Activated B cell treated with CpG ODN at 0.5 μM for 24 hours (primary cell): ENCODE measurements around the gene NR2E1. TPM values are rescaled to one million over a fixed set of nuclear protein-coding genes. Genes with fewer than 3 reads are reported as not detected.

Experiments used
- ATAC-seq: fragments of 200-7000 bp; cut with Tn5 transposase; one replicate; pipeline ENCODE4 v1.10.0; 2021; ENCODE audit warnings: low read depth, mild to moderate bottlenecking, moderate library complexity
- CTCF ChIA-PET: fragments of 350-600 bp; sonication (Branson Sonifier 250); formaldehyde crosslinking; loops from one replicate; lab custom pipeline; 2021; ENCODE audit warnings: antibody characterized with exemption; lab: Charles Lee
- POLR2A ChIA-PET: fragments of 350-600 bp; sonication (Branson Sonifier 250); formaldehyde crosslinking; loops from one replicate; lab custom pipeline; 2021; ENCODE audit warnings: antibody characterized with exemption; lab: Charles Lee
- DNase-seq: peaks from one replicate; pipeline ENCODE4 v3.0.0; 2022
- H3K27ac Mint-ChIP-seq: one replicate; pipeline ENCODE4 v1.8.0; 2020; ENCODE audit warnings: mixed read lengths
- H3K27me3 Mint-ChIP-seq: one replicate; pipeline ENCODE4 v1.8.0; 2021; ENCODE audit warnings: mixed read lengths
- H3K36me3 Mint-ChIP-seq: one replicate; pipeline ENCODE4 v1.8.0; 2021; ENCODE audit warnings: low read depth, mixed read lengths
- H3K4me1 Mint-ChIP-seq: one replicate; pipeline ENCODE4 v1.8.0; 2021; ENCODE audit warnings: mixed read lengths
- H3K4me3 Mint-ChIP-seq: one replicate; pipeline ENCODE4 v1.8.0; 2020; ENCODE audit warnings: mild to moderate bottlenecking, mixed read lengths
- H3K9me3 Mint-ChIP-seq: one replicate; pipeline ENCODE4 v1.8.0; 2020; ENCODE audit warnings: mixed read lengths
- CTCF ChIP-seq: fragments of 200-600 bp; IDR thresholded peaks from one replicate; pipeline ENCODE4 v1.8.0; 2022; ENCODE audit warnings: antibody characterized with exemption, mild to moderate bottlenecking
- intact Hi-C: fragments of 100-400 bp; cut with micrococcal nuclease; formaldehyde crosslinking; loops from one replicate; pipeline ENCODE4 v1.15.1; 2024
- total RNA-seq: library from RNA; stranded (reverse); gene quantifications from 2 replicates; pipeline ENCODE4 v1.2.3, GENCODE V29; 2022

The NR2E1 gene
- total RNA-seq, 1 donor from 2014 or later, result not detected

DNA sequence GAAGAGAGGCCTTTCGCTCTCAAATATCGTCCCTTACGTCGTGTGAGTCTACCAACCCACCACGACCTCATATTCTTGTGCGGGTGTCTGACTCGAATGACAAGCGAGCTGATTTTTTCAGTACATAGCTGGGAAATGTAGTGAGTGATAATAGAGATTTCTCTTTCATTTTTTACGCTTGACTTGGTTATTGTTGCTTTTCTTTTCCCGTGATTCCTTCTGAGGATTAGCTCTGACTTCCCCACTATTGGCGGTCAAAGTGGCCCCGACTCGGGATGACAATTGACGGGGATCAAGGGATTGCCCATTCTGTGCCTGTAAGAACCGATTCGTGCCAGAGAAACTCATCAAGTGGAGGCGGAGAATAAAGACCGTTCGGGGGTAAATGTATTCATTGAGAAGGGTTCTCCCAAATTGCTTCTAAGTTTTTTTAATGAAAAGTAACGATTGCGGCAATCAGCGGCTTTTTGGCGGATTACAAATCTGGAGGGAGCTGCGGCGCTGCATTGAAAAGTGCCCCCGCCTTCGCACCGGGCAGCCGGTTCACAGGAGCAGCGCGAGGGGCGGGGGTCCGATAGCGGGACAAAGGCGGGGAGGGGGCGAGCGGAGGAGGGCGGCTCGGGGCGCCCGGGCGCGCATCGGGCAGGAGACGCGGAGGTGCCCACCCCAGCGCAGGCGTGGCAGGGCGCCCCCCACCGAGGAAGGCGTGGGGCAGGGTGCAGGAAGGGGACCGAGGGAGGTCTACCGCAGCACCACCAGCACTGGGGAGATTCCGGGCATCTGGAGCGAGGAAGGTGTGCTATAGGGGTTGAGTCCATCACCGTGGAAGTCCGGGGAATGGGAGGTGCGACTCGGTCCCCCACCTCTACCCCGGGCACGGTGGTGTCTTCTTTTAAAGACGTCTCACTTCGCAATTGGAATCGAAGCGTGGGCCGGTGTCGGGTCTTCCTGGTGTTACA lies 46.7 kb upstream of the NR2E1 start:
- ChIA-PET POLR2A (interaction anchor here (0.6 to 0.7 kb wide), 2 partner anchors 50 to 628 kb away, joined by 3 read pairs; no protein-coding TSS in a partner anchor), CTCF (no interaction called here)
- Mint-ChIP-seq H3K9me3 (no peaks in the 10 kb centered on the region), H3K4me1 (peaks cover 56% of the 10 kb centered on the region), H3K4me3 (peak overlapping the region; percentile 91), H3K27ac (no peak overlapping the region), H3K27me3 (peaks cover 80% of the 10 kb centered on the region), H3K36me3 (peaks cover 1% of the 10 kb centered on the region)
- intact Hi-C loops, result loop anchor here (5.0 kb wide), 2 partner anchors 953 to 1002 kb away; partner anchors contain the start of gene BEND3
- TF ChIP-seq CTCF, result no peak
- peak; percentile 29 for DNase-seq
- ATAC-seq, result no peak

DNA sequence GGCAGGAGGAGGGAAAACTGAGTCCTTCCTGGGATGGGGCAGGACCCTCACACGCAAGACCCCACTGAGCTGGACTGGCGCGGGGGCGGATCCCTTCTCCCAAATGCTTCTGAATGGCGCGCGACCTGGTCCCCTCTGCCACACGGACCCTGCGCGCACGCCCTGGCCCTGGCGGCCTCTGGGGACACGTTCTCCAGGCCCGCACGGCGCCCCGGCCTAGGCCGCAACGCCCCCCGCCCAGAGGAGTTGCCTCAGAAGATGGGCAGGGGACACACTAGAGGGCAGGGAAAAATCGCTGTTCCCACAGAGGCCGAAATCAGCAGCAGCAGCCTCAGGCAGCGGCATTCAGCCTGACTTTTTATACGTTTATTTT lies 46.1 kb upstream of the NR2E1 start:
- POLR2A ChIA-PET, result no interaction called here
- Mint-ChIP-seq H3K4me1 (peaks cover 50% of the 10 kb centered on the region), H3K36me3 (peaks cover 1% of the 10 kb centered on the region), H3K9me3 (no peaks in the 10 kb centered on the region), H3K4me3 (peak overlapping the region; percentile 91), H3K27me3 (peaks cover 78% of the 10 kb centered on the region), H3K27ac (no peak overlapping the region)
- no peak for DNase-seq
- no peak for TF ChIP-seq CTCF
- no peak for ATAC-seq
- intact Hi-C loops, result loop anchor here (5.0 kb wide), 2 partner anchors 953 to 1002 kb away; partner anchors contain the start of gene BEND3
- CTCF ChIA-PET, result no interaction called here

DNA sequence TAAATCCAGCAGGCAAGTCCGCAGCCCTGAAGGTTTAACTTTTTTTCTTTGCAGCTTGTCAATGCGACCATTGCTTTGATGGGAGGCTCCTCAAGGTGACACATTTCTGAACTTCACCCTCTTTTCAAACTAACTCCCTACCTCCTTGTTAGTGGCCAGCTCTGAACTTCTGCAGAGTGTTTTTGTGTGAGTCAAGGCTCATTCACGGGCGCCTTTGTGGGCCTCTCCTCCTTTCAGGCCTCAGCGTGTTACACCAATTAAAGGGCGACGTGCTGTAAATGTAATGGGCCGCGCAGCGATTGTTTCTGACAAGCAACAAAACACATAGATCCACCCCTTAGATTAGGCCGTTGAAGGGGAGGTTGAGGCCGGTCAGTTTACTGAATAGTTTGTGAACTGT lies 45.5 kb upstream of the NR2E1 start:
- intact Hi-C loops, result no loop called here
- Mint-ChIP-seq H3K4me3 (peak overlapping the region; percentile 24), H3K4me1 (peaks cover 44% of the 10 kb centered on the region), H3K27me3 (peaks cover 77% of the 10 kb centered on the region), H3K36me3 (peaks cover 1% of the 10 kb centered on the region), H3K27ac (no peak overlapping the region), H3K9me3 (no peaks in the 10 kb centered on the region)
- ChIA-PET CTCF (no interaction called here), POLR2A (no interaction called here)
- TF ChIP-seq CTCF, result no peak
- ATAC-seq (no peak), DNase-seq (no peak)

- no peaks in the 10 kb centered on the region for H3K9me3 Mint-ChIP-seq
- peak overlapping the region; percentile 15 for H3K4me3 Mint-ChIP-seq
- intact Hi-C loops, result no loop called here
- CTCF ChIA-PET, result interaction anchor here (0.6 kb wide), 1 partner anchor 224 kb away, joined by 3 read pairs; no protein-coding TSS in a partner anchor
- H3K4me1 Mint-ChIP-seq, result peaks cover 31% of the 10 kb centered on the region
- peaks cover 76% of the 10 kb centered on the region for H3K27me3 Mint-ChIP-seq
- POLR2A ChIA-PET, result interaction anchor here (0.6 to 0.8 kb wide), 2 partner anchors 42 to 248 kb away, joined by 3 to 6 read pairs; no protein-coding TSS in a partner anchor
- H3K27ac Mint-ChIP-seq, result no peak overlapping the region
- ATAC-seq (no peak), DNase-seq (no peak)
- TF ChIP-seq CTCF, result no peak
- H3K36me3 Mint-ChIP-seq, result peaks cover 1% of the 10 kb centered on the region
Observed at GRCh38 chr6:108121612-108122011, 44.2 kb upstream of the NR2E1 start.

DNA sequence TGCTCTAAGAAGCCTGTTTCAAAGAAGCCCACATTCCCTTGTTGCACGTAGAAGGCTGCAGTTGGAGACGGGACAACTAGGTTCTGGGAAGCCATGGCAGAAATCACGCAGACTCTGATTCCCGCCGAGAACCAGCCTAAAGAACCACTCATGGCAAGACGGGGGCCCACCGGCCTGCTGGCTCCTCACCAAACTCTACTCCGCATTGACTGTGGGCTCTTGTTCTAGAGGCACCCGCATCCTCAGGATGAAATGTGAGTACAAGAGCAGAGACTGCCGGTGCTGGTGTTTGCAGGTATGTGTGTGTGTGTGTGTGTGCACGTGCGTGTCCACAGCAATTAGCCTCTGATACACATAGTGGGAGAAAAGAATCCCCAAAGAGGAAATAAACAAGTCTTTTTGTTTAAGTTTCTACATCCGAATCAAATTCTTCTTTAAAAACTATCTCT lies 42.3 kb upstream of the NR2E1 start:
- intact Hi-C loops, result no loop called here
- Mint-ChIP-seq H3K4me1 (peaks cover 22% of the 10 kb centered on the region), H3K36me3 (no peaks in the 10 kb centered on the region), H3K27me3 (peaks cover 77% of the 10 kb centered on the region), H3K27ac (no peak overlapping the region), H3K4me3 (no peak overlapping the region), H3K9me3 (no peaks in the 10 kb centered on the region)
- ATAC-seq (no peak), DNase-seq (no peak)
- no peak for TF ChIP-seq CTCF
- ChIA-PET POLR2A (no interaction called here), CTCF (no interaction called here)
